NB4 (cell line): Measurements from ENCODE around the gene SFI1.
A peak's percentile ranks its signal among the peaks of the same experiment; 100 is the strongest.

Experiments used
- DNase-seq: peaks from one replicate; pipeline ENCODE4 v3.0.0; 2010; ENCODE audit warnings: low read depth
- H3K4me3 ChIP-seq: one replicate; pipeline ENCODE4 v1.5.1; 2011; ENCODE audit warnings: mild to moderate bottlenecking, low read depth, low read length, moderate library complexity
- CTCF ChIP-seq: IDR thresholded peaks from one replicate; pipeline ENCODE4 v1.5.1; 2012; ENCODE audit warnings: low read depth, low read length
- MAX ChIP-seq: IDR thresholded peaks from 2 replicates; pipeline ENCODE4 v1.6.1; 2011; ENCODE audit warnings: low read depth, low read length
- MYC ChIP-seq: IDR thresholded peaks from 2 replicates; pipeline ENCODE4 v1.6.1; 2011; ENCODE audit warnings: low read depth, low read length
- POLR2A ChIP-seq: IDR thresholded peaks from 2 replicates; pipeline ENCODE4 v1.6.1; 2011; ENCODE audit warnings: mild to moderate bottlenecking; ENCODE audit not compliant: insufficient read length; ENCODE audit errors: extremely low read depth

SFI1 gene

DNA sequence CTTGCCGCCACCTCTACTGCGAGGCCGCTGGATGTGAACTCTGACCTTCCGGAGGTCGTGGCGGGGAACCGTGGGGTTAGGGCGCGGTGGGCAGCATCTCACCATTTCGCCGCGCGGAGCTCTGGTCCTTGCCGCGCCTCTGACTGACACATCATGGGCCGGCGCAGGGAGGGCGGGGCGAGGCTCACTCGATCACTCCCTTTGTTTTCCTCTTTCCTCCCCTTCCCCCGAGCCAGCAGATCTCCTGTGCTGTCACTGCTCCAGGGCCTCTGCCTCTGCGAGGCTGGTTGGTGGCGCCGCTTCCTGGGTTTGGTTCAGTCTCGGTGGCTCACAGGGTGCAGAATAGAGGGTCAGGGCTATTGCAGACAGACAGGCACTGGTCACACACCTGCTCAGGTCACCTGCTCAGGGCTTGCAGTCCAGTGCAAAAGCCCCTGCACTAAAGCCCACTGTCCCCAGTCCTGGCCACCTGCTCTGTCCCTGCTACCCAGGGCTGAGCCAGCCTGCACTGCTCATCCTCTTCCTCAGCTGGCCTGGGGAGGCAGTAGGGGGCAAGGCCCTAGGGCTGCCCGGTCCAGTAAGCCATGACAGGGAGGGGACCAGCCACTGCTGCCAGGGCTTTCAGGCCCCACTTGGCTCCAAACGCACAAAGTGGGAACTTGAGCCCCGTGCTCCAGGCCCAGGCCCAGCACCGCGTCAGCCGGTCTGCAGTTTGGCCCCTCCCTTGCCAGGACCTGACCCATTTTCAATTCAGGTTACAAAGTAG is 129.5 kb downstream of the SFI1 start:
- H3K4me3 ChIP-seq, result no peak overlapping the region
- DNase-seq, result no peak
- TF ChIP-seq POLR2A (no peak), CTCF (no peak), MYC (no peak), MAX (no peak)

DNA sequence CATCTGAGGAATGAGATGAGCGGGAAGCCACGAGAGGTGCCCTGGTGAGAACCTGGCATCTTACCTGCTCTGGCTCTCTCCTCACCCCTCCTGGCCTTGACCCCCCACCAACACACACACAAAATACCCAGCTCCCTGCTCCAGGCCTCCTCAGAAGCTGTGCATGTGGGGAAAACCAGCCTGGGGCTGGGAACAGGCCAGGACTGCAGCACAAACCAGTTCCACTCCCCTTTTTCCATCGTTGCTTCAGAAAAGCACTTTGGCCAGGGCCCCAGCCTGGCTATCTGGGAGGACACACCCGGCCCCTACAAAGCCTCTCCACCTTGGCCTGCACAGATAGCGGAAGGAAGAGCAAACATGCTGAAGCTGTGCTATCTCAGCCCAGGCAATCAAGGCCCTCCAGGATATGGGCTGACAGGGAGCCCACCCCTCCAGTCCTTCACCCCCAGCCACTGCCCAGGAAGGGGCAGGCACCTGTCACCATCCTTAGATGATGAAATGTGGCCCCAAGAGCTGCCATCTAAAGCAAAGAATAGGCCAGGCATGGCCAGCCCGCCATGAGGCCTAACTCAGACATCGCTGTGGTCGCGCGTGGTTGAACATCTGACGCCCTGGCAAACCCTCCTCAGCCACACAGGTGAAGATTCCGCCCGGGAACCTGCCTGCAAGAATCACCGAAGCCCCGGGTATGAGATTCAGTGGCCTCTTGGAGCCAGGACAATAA is 130.3 kb downstream of the SFI1 start:
- DNase-seq, result no peak
- TF ChIP-seq MAX (no peak), POLR2A (no peak), CTCF (no peak), MYC (no peak)
- H3K4me3 ChIP-seq, result no peak overlapping the region

- no peak for DNase-seq
- H3K4me3 ChIP-seq, result no peak overlapping the region
- no peak for TF ChIP-seq POLR2A
- TF ChIP-seq MYC, result no peak
- TF ChIP-seq CTCF, result no peak
- no peak for TF ChIP-seq MAX
Observed at GRCh38 chr22:31627223-31627731, 130.9 kb downstream of the SFI1 start.

DNA sequence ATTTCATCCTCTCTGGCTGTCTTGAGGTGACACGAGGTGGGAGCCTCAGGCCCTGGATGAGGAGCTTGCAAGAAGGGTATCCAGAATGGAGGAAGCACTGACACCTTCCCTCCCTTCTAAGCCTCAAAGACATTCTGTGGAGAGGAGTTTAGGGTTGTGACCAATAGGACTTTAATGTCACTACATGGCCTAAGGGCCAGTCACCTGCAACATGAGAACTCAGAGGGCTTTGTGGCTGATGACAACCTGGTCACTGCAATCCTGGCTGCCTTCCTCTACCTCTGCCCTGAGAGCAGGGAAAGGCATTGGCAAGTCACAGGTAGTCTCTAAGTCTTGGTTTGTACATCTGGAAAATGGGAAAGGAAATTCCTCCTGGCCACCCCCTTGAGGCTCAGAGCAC is 132.0 kb downstream of the SFI1 start:
- no peak overlapping the region for H3K4me3 ChIP-seq
- TF ChIP-seq MAX (no peak), POLR2A (no peak), CTCF (no peak), MYC (no peak)
- DNase-seq, result no peak

GRCh38 chr22:31628969-31629708 is 132.8 kb downstream of the SFI1 start:
- DNase-seq, result no peak
- peak overlapping the region; percentile 65 for H3K4me3 ChIP-seq
- TF ChIP-seq CTCF (no peak), MAX (no peak), POLR2A (no peak), MYC (no peak)
